CD4-positive, alpha-beta T cell treated with Interleukin-21 for 1 hour (primary cell): ENCODE results near the gene AFF1.

Experiments
- DNase-seq: peaks from one replicate; pipeline ENCODE4 v3.0.0-alpha.2; 2020

The AFF1 gene

GRCh38 chr4:86924811-86925210 lies 10.0 kb upstream of the AFF1 start:
- no peak for DNase-seq

GRCh38 chr4:86926435-86927086 lies 8.2 kb upstream of the AFF1 start:
- no peak for DNase-seq

GRCh38 chr4:86927843-86928395 lies 6.9 kb upstream of the AFF1 start:
- no peak for DNase-seq

- DNase-seq: no peak
Observed at GRCh38 chr4:86928400-86929255, 6.2 kb upstream of the AFF1 start.

- peak; percentile 10 for DNase-seq
Observed at GRCh38 chr4:86934147-86934770, 552 bp upstream of the AFF1 start.

DNA sequence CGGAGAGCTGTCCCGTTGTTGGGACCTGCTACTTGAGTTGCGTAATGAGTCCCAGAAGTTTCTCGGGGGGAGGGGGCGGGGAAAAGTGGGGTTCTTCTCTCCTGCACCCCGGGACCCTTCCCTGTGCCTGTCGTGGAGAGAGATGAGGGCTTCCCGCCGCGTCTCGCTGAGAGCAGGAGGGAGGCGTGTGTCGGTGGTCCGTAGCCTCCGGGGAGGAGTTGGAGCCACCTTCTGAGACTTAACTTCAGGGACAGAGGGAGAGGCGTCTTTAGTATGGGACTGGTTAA lies 698 bp downstream of the AFF1 start:
- DNase-seq: no peak

- peak; percentile 75 for DNase-seq
Observed at GRCh38 chr4:86935853-86936733, 1.3 kb downstream of the AFF1 start.

DNA sequence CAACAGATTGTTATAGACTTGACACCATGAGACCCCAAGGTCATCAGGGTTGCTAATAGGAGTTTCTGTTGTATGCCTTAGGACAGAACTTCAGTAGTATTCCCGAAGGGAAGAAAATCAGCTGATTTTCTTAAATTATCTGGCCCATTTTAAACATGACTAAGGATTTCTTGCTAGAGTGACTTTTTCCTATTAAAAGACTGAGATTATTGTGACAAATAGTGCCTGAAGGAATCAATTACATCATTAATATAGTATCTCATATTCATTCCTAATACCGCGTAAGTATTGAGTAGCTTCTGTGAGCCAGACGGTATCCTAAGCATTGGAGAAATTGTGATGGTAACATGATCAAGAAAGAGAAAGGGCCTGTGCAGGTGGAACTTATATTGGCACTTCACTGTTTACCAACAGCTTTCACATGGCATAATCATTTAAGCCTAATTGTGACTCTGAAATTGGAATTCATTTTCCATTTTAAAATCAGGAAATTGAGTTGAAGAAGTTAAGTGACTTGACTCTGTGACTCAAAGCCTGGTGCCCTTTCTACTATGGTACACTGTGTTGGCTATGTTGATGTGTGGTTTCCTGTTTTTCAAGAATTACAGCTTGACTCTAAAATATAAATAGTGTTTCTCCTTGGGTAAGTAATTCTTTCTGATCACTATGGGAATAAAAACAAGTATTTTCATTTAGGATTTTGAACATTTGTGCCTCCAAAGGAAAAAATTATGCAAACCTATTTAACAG lies 4.1 kb downstream of the AFF1 start:
- DNase-seq: peak; percentile 34

GRCh38 chr4:86939729-86940575 lies 5.1 kb downstream of the AFF1 start:
- DNase-seq: peak; percentile 16

DNA sequence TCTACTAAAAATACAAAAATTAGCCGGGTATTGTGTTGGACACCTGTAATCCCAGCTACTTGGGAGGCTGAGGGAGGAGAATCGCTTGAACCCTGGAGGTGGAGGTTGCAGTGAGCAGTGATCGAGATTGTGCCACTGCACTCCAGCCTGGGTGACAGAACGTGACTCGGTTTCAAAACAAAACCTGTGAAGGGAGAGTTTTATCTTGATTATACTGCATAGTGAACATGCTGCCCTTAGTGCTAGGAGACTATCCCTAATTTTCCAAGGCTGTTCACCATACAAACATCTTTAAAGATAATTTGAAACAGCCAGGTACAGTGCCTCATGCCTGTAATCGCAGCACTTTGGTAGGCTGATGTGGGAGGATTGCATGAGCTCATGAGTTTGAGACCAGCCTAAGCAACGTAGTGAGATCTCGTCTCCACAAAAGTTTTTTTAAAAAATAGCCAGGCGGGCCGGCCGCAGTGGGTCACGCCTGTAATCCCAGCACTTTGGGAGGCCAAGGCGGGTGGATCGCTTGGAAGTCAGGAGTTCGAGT lies 6.2 kb downstream of the AFF1 start:
- DNase-seq: no peak

- DNase-seq: no peak
Observed at GRCh38 chr4:86942185-86942666, 7.4 kb downstream of the AFF1 start.

DNA sequence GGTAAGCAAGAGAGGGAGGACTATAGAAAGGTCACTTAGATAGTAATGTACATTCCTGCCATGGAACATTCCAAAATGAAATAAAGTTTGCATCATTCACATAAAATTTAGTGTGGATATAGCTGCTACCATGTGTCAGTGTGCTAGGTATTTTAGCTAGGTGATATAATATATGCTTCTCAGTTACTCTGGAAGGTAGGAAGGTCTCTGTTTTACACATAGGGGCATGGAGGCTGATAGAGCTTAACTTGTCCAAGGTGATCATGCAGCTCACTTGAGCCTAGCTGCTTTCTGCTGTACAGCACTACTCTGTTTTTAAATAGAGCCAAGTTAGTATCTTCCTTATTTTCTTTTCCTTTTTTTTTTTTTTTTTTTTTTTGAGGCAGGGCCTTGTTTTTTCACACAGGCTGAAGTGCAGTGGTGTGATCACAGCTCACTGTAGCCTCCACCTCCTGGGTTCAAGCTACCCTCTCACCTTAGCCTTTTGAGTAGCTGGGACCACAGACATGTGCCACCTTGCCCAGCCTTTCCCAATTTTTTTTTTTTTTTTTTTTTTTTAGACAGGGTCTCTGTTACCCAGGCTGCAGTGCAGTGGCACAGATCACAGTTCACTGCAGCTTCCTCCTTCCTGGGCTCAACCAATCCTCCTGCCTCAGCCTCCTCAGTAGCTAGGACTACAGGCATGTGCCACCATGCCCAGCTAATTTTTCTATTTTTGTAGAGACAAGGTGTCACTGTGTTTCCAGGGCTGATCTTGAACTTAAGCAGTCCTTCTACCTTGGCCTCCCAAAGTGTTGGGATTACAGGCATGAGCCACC lies 10.4 kb downstream of the AFF1 start:
- DNase-seq: no peak

- DNase-seq: no peak
Observed at GRCh38 chr4:86946868-86947500, 12.2 kb downstream of the AFF1 start.

- DNase-seq: no peak
Observed at GRCh38 chr4:86947501-86948120, 12.8 kb downstream of the AFF1 start.

- no peak for DNase-seq
Observed at GRCh38 chr4:86948276-86948675, 13.5 kb downstream of the AFF1 start.

DNA sequence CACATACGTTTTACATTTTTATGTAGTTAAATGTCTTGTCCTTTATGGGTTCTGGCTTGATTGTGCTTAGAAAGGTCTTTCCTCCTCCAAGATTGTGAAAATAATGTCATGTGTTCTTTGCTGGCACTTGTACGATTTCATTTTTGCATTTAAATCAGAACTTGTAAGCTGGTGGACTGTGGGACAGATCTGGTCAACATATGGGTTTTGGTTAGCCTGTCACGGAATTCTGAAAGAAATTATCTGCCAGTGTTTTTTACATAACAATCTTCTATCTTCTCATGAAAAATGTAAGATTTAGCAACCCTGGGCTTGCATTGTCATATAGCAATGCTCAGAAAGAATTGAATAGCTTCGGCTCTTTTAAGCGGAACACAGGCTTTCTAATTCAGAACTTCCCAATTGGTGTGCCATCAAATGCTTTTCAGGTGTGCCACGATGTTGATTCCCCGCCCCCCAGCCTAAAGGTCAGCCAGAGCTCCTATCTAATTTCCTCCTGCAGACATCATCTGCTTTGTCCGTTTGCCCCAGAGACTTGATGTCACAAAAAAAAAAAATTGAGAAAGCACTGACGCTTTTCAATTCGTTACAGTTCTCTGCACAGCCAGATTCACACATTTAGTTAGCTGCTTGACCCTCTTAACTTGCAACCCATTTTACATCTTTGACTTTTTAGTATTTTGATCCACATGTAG lies 16.2 kb downstream of the AFF1 start:
- DNase-seq: no peak

DNA sequence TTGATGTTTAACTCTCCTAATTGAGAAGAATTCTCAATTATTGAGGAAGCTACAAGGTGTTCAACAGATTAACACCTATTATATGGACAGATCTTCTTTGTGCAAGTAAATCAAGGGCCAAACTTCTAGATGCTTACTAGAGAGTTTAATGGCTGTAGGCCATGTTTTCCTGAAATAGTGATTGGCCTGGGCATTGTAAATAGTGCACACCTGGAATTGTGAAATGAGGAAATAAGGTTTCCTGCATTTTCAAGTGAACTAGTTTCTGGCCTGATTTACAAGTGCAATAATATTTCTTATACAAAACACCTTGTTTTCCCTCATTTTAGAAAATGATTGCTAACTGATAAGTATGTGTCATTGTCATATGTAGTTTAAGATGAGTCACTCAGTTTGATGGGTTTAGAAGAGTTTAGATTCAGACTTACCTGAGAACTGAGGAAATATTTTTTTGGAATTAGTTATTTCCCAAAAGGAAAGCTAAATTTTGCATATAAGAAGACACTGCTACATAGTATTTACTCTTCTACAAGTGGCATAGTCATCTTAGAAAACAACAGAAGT lies 21.2 kb downstream of the AFF1 start:
- no peak for DNase-seq

- DNase-seq: no peak
Observed at GRCh38 chr4:86957215-86957614, 22.4 kb downstream of the AFF1 start.
